ENCODE data around the gene LCE1C.

The LCE1C gene, protein sequence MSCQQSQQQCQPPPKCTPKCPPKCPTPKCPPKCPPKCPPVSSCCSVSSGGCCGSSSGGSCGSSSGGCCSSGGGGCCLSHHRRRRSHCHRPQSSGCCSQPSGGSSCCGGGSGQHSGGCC

DNA sequence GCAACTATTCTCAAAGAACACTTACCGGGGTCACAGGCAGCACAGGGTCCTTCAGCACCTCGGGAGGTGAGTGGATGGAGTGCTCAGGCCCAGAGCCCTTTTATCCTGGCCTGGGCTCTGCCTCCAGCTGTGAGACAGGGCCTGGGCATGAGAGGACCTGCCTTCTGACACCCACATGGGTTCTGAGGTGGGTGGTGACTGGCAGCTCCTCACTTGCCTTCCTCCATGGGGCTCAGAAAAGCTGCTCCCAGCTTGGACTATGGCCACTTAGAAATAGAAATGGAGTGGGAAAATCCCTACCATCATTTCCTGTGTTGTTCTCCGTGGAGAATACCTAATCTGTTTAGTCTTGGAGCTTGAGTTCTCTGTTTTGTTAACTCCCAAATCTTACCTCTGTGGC, at the start of gene LCE1C:
Gene LCE1C, minus strand, starts transcription at position 76 of the 400 bp plus-strand sequence. CDS start 1,173 bp downstream, outside the sequence.
- CTCF ChIA-PET, result no interaction called here
- TF ChIP-seq, protein P1, sequence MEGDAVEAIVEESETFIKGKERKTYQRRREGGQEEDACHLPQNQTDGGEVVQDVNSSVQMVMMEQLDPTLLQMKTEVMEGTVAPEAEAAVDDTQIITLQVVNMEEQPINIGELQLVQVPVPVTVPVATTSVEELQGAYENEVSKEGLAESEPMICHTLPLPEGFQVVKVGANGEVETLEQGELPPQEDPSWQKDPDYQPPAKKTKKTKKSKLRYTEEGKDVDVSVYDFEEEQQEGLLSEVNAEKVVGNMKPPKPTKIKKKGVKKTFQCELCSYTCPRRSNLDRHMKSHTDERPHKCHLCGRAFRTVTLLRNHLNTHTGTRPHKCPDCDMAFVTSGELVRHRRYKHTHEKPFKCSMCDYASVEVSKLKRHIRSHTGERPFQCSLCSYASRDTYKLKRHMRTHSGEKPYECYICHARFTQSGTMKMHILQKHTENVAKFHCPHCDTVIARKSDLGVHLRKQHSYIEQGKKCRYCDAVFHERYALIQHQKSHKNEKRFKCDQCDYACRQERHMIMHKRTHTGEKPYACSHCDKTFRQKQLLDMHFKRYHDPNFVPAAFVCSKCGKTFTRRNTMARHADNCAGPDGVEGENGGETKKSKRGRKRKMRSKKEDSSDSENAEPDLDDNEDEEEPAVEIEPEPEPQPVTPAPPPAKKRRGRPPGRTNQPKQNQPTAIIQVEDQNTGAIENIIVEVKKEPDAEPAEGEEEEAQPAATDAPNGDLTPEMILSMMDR (IDR thresholded peaks at IDR 0.05; ENCODE audit: control extremely low read depth, extremely low read depth, low read depth, missing control alignments), result no peak
- POLR2A ChIA-PET, result no interaction called here
- DNase-seq (ENCODE audit: extremely low spot score), result no peak

DNA sequence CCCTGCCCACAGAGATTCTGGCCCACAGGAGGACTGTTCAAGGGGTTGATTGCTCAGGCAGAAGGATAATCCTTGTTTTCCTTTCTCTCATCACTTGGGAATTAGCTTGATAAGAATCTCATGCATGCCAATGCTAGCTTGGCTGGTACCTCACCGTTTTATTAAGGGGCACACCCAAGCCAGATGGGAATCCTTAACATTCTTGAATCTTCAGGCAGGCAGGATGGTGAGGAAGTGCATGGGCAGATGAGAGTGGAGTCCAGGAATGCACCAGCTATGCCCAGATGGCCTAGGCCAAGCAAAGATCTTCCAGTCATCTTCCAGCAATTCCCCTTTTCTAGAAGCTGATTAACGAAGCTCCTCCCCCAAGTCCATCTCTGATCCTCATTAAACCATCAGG, 49.2 kb upstream of the LCE1C start:
- no peak for DNase-seq (ENCODE audit: extremely low spot score)
- ChIA-PET CTCF (interaction anchor here (0.7 to 3.0 kb wide), 7 partner anchors 10 to 202 kb away, joined by 3 to 20 read pairs (median 8); no protein-coding TSS in a partner anchor), POLR2A (no interaction called here)
- TF ChIP-seq, protein P1 (IDR thresholded peaks at IDR 0.05; ENCODE audit: control extremely low read depth, extremely low read depth, low read depth, missing control alignments), result no peak

DNA sequence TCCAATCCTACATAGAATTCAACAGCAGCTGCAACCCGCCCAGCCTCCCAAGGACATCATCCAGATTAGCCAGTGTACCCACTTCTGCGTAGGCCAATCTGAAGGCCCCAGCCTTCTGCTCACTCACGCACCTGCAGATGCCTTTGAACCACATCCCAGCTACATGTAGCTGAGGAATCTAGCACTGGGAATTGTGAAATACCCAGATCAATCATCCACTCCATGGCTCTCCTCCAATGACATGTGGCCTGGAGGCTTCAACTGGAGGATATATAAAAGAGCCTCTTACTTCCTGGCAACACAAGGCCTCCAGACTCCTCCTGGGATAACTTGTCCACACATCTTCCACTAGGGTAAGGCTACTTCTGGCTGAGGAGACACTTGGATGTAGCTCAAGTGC, 36.1 kb upstream of the LCE1C start, which contains the start of gene LCE6A:
Gene LCE6A, plus strand, starts transcription at position 301 of the 400 bp plus-strand sequence. CDS start 665 bp downstream, outside the sequence.
- no peak for DNase-seq (ENCODE audit: extremely low spot score)
- CTCF ChIA-PET, result no interaction called here
- POLR2A ChIA-PET, result no interaction called here

DNA sequence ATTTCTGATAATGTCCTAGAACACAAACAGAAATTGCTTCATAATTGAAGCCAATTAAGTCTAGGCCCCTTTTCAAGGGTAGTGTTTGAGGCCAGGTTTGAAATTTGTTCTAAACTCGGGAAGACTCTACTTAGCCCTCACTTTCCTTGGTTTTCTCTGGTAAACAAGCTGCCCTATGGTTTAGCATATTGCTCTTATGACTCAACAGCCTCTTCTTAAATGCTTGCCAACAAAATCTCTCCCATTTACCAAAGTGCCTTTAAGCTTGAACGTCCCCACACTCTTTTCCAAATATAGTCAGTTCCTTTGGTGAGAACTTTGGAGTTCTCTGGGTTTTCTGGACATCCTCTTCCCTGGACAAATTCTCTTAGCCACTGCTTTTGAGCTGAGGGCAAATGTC, 30.4 kb upstream of the LCE1C start:
- no peak for DNase-seq (ENCODE audit: extremely low spot score)
- CTCF ChIA-PET, result interaction anchor here (1.1 kb wide), 1 partner anchor 19 kb away, joined by 4 read pairs; no protein-coding TSS in a partner anchor
- POLR2A ChIA-PET, result no interaction called here
- TF ChIP-seq, protein P1 (IDR thresholded peaks at IDR 0.05; ENCODE audit: control extremely low read depth, extremely low read depth, low read depth, missing control alignments), result no peak

More for the DNA sequence above, 36.1 kb upstream of the LCE1C start, which contains the start of gene LCE6A:
- TF ChIP-seq, protein P1 (IDR thresholded peaks at IDR 0.05; ENCODE audit: control extremely low read depth, extremely low read depth, low read depth, missing control alignments), result no peak

DNA sequence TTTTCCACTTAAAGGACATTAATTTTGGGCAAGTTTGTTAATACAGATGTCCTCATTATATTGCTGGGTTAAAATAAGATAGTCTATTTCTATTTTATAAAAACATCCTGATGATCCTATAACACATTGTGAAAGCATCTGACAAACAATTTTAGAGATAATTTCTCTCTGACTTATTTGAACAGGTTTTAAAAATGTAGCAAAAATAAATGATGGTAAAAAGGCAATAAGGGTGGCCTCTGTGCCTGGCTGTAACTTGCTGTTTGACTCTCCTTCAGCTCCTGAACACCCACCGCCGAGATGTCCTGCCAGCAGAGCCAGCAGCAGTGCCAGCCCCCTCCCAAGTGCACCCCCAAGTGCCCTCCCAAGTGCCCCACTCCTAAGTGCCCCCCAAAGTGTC, 20.7 kb upstream of the LCE1C start, which contains the start of gene LCE1A:
Gene LCE1A, plus strand, starts transcription at position 301 of the 400 bp plus-strand sequence. Its CDS starts 0 bp downstream, at position 301.
- CTCF ChIA-PET, result interaction anchor here (0.9 to 1.2 kb wide), 2 partner anchors 9 to 33 kb away, joined by 3 read pairs; no protein-coding TSS in a partner anchor
- DNase-seq (ENCODE audit: extremely low spot score), result no peak
- POLR2A ChIA-PET, result no interaction called here
- TF ChIP-seq, protein P1 (IDR thresholded peaks at IDR 0.05; ENCODE audit: control extremely low read depth, extremely low read depth, low read depth, missing control alignments), result no peak

DNA sequence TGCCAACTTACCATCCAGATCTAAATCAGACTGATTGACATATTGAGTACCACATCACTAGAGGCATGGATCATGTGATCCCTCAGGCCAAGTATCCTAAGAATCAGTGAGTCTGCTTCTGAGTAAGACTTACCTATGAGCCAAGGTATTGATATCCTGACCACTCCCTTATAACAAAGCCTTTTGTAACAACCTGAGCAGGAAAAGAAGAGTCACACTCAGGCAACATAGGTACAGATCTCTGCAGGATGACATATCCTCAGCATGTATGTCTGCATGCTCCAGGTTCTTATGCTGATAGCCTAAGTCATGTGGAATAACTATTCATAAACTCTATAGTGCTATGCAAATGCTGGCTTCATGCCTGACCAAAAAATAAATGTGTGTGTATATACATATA, 18.5 kb upstream of the LCE1C start:
- DNase-seq (ENCODE audit: extremely low spot score), result no peak
- TF ChIP-seq, protein P1 (IDR thresholded peaks at IDR 0.05; ENCODE audit: control extremely low read depth, extremely low read depth, low read depth, missing control alignments), result no peak
- ChIA-PET POLR2A (no interaction called here), CTCF (no interaction called here)

Measured in GM10248 (cell line).